ENCODE measurements around the gene SMYD5.
A peak's percentile ranks its signal among the peaks of the same experiment; 100 is the strongest.

The SMYD5 gene

GRCh38 chr2:73233932-73234832 is 20.1 kb downstream of the SMYD5 start, which contains the start of gene CCT7:
TSS of gene CCT7 (plus strand) at chr2:73234308. CDS start at chr2:73234379, 71 bp downstream.
- TF ChIP-seq CTCF (conservative IDR thresholded peaks at IDR 0.05; ENCODE audit: low read depth, low read length) = no peak
- peak; percentile 68 for DNase-seq (ENCODE audit: low read depth)
- H3K4me3 ChIP-seq (ENCODE audit: low read length) = peak within 1 kb of the TSS; percentile 96

GRCh38 chr2:73235315-73236028 is 21.4 kb downstream of the SMYD5 start:
- peak overlapping the region; percentile 96 for H3K4me3 ChIP-seq (ENCODE audit: low read length)
- TF ChIP-seq CTCF (conservative IDR thresholded peaks at IDR 0.05; ENCODE audit: low read depth, low read length) = no peak
- no peak for DNase-seq (ENCODE audit: low read depth)

- no peak overlapping the region for H3K4me3 ChIP-seq (ENCODE audit: low read length)
- no peak for DNase-seq (ENCODE audit: low read depth)
- no peak for TF ChIP-seq CTCF (conservative IDR thresholded peaks at IDR 0.05; ENCODE audit: low read depth, low read length)
Observed at GRCh38 chr2:73237168-73237567, 23.1 kb downstream of the SMYD5 start.

GRCh38 chr2:73238149-73238548 is 24.1 kb downstream of the SMYD5 start:
- no peak for DNase-seq (ENCODE audit: low read depth)
- no peak overlapping the region for H3K4me3 ChIP-seq (ENCODE audit: low read length)
- no peak for TF ChIP-seq CTCF (conservative IDR thresholded peaks at IDR 0.05; ENCODE audit: low read depth, low read length)

- H3K4me3 ChIP-seq (ENCODE audit: low read length) = no peak overlapping the region
- TF ChIP-seq CTCF (conservative IDR thresholded peaks at IDR 0.05; ENCODE audit: low read depth, low read length) = no peak
Observed at GRCh38 chr2:73238976-73239375, 24.9 kb downstream of the SMYD5 start.

GRCh38 chr2:73239776-73240175 is 25.7 kb downstream of the SMYD5 start:
- no peak for TF ChIP-seq CTCF (conservative IDR thresholded peaks at IDR 0.05; ENCODE audit: low read depth, low read length)
- peak; percentile 0 for DNase-seq (ENCODE audit: low read depth)
- H3K4me3 ChIP-seq (ENCODE audit: low read length) = no peak overlapping the region

More at GRCh38 chr2:73238976-73239375, 24.9 kb downstream of the SMYD5 start:
- DNase-seq (ENCODE audit: low read depth) = no peak

Data from retinal pigment epithelial cell (primary cell).